ENCODE measurements around the gene ZBTB49. TPM values are rescaled to one million over a fixed set of nuclear protein-coding genes. Genes with fewer than 3 reads are reported as not detected.

The ZBTB49 gene
- total RNA-seq, 6 donors from 2014 or later = 3.7 to 13.6 (median 4.5) TPM

- Histone ChIP-seq H3K27me3 (no peaks in the 10 kb centered on the region), H3K4me1 (no peaks in the 10 kb centered on the region), H3K4me3 (no peak overlapping the region), H3K9me3 (no peaks in the 10 kb centered on the region), H3K27ac (no peak overlapping the region), H3K36me3 (no peaks in the 10 kb centered on the region)
- no peak for DNase-seq
- no peak for ATAC-seq (ENCODE audit: low FRiP score in 2 of 2)
- WGBS, 2 donors = 79 to 81% methylated on average over 7 to 8 of the region's 8 CpGs
- TF ChIP-seq POLR2AphosphoS5 (IDR thresholded peaks at IDR 0.05) = no peak
- TF ChIP-seq CTCF (IDR thresholded peaks at IDR 0.05) = no peak
- TF ChIP-seq POLR2A (IDR thresholded peaks at IDR 0.05) = no peak
- TF ChIP-seq EP300 (IDR thresholded peaks at IDR 0.05) = no peak
Observed at GRCh38 chr4:4361883-4362282, 71.8 kb downstream of the ZBTB49 start.

- 82 to 89% methylated on average over 16 of the region's 16 CpGs for WGBS, 2 donors
- peak in 1 of 2 donors; percentile 44 for DNase-seq
- Histone ChIP-seq H3K27me3 (no peaks in the 10 kb centered on the region), H3K36me3 (no peaks in the 10 kb centered on the region), H3K4me3 (no peak overlapping the region), H3K27ac (no peak overlapping the region), H3K4me1 (no peaks in the 10 kb centered on the region), H3K9me3 (no peaks in the 10 kb centered on the region)
- ATAC-seq (ENCODE audit: low FRiP score in 2 of 2) = peak in 1 of 2 donors; percentile 44
- TF ChIP-seq POLR2AphosphoS5 (IDR thresholded peaks at IDR 0.05) (no peak), CTCF (IDR thresholded peaks at IDR 0.05) (no peak), EP300 (IDR thresholded peaks at IDR 0.05) (no peak), POLR2A (IDR thresholded peaks at IDR 0.05) (no peak)
Observed at GRCh38 chr4:4362991-4363697, 73.1 kb downstream of the ZBTB49 start.

- Histone ChIP-seq H3K4me1 (no peaks in the 10 kb centered on the region), H3K9me3 (no peaks in the 10 kb centered on the region), H3K4me3 (no peak overlapping the region), H3K27ac (no peak overlapping the region), H3K36me3 (no peaks in the 10 kb centered on the region), H3K27me3 (no peaks in the 10 kb centered on the region)
- DNase-seq = no peak
- TF ChIP-seq POLR2AphosphoS5 (IDR thresholded peaks at IDR 0.05) (no peak), CTCF (IDR thresholded peaks at IDR 0.05) (no peak), EP300 (IDR thresholded peaks at IDR 0.05) (no peak), POLR2A (IDR thresholded peaks at IDR 0.05) (no peak)
- WGBS, 2 donors = 76 to 87% methylated on average over 3 of the region's 3 CpGs
- no peak for ATAC-seq (ENCODE audit: low FRiP score in 2 of 2)
Observed at GRCh38 chr4:4364061-4364460, 74.0 kb downstream of the ZBTB49 start.

- ATAC-seq (ENCODE audit: low FRiP score in 2 of 2) = no peak
- WGBS, 2 donors = 68 to 72% methylated on average over 7 to 9 of the region's 9 CpGs
- H3K4me3 ChIP-seq = no peak overlapping the region
Observed at GRCh38 chr4:4364486-4365208, 74.6 kb downstream of the ZBTB49 start.

More at GRCh38 chr4:4364486-4365208, 74.6 kb downstream of the ZBTB49 start:
- Histone ChIP-seq H3K9me3 (no peaks in the 10 kb centered on the region), H3K27ac (no peak overlapping the region), H3K4me1 (no peaks in the 10 kb centered on the region), H3K27me3 (no peaks in the 10 kb centered on the region), H3K36me3 (no peaks in the 10 kb centered on the region)
- TF ChIP-seq POLR2AphosphoS5 (IDR thresholded peaks at IDR 0.05) = no peak
- no peak for TF ChIP-seq CTCF (IDR thresholded peaks at IDR 0.05)
- TF ChIP-seq POLR2A (IDR thresholded peaks at IDR 0.05) = no peak
- TF ChIP-seq EP300 (IDR thresholded peaks at IDR 0.05) = no peak
- DNase-seq = no peak

All from upper lobe of left lung (tissue), 6 donors.